ENCODE results near the gene GAB2.

GAB2 gene

DNA sequence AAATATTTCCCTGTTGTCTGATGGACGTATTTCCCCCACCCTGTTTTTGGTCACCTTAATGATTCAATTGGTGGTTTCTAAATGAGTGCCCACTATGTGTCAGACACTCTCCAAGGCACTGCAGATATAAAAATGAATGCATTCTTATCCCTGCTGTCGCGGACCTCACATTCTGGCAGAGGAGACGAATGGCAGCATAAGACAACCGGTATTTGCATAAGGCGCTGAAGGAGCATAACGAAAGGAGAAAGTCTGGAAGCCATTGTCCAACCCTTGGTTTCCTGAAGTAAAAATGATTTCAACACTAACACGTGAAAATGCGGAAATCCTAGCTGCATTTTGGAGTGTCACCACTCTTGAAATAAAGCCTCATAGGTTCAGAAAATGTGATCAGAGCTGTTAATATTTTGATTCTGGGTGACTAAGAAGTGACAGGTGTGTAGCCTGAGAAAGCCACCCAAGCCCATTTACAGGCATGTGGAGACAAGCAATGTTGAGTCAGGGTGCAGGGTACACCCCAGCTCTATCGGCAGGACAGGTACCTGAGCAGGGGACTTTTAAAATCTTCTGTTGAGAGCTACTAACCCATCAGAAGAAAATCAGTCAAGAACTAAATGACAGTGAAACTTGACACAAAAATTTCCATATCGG lies 10.1 kb upstream of the GAB2 start:
- no peak for DNase-seq (ENCODE audit: low read depth)

- no peak for DNase-seq (ENCODE audit: low read depth)
Measured at GRCh38 chr11:78426845-78427244, 9.2 kb upstream of the GAB2 start.

- DNase-seq (ENCODE audit: low read depth), result no peak
Measured at GRCh38 chr11:78425399-78426070, 7.9 kb upstream of the GAB2 start.

- no peak for DNase-seq (ENCODE audit: low read depth)
Measured at GRCh38 chr11:78424334-78425270, 7.0 kb upstream of the GAB2 start.

DNA sequence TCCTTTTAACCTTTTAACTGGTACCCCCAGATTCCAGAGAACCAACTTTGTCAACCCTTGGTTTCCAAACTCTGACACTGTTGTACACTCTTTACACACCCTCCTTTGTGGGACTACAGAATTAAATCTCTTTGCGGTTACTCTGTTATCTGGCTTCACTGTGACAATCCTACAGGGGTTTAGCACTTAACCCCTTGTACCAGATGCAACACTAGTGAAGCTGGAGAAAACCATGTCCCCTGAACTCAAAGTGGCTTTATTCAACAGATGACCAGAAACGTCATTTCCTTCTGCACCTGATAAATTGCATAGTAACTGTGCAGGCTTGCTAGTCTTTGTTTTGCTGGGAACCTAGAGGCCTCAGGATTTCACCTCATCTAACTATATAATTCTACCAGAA lies 5.6 kb upstream of the GAB2 start:
- DNase-seq (ENCODE audit: low read depth), result no peak

- DNase-seq (ENCODE audit: low read depth), result no peak
Measured at GRCh38 chr11:78420796-78421209, 3.2 kb upstream of the GAB2 start.

GRCh38 chr11:78420255-78420764 lies 2.7 kb upstream of the GAB2 start:
- DNase-seq (ENCODE audit: low read depth), result no peak

DNA sequence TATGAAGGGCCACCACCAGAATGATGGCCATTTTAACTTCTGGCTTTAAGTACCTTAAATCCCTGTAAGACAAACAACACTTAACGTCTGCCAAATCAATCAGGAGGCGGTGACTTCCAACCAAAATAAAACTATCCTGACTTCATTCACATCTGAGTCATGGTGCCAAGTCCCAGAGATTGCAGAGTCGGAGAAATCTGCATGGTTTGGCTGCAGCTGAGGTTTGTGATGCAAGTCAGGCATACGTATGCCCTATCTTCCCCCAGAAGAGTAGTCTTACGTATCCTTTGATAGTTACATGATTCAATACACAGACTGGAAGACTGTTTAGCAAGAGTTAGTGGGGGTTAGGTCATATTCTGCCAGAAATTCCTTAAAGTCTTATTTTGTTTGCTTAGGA lies 1.7 kb upstream of the GAB2 start:
- no peak for DNase-seq (ENCODE audit: low read depth)

- DNase-seq (ENCODE audit: low read depth), result no peak
Measured at GRCh38 chr11:78418584-78419211, 1.1 kb upstream of the GAB2 start.

DNA sequence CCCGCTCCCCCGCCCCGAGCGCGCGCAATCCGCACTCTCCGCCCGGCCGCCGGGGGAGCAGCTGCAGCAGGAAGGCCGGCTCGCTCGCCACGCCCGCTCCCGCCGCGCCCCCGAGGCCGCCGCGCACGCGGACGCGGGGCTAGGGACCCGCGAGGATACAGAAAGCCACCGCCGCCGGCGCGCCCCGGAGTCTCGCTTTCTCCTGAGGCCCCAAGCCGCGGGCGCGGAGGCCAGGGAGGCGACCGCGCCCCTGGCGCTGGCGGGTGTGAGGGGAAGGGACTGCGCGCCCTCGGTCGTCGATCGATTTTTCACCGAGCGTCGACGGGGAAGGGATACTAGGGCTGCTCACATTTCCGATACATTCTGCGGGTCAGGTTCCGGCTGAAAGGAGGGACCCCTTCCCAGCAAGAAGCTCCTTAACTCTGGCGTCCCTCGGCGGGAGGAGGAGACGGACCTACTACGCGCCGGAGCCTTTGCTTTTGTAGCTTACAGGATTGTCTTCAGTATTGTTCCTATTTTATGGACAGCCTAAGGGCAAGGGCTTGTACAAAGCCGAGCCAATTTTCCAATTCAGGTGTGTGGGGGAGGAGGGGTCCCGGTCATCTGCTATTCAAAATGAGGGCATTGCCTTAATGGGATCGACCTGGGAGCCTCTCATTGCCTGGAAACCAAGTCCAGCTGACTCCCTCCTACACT lies 416 bp upstream of the GAB2 start:
- DNase-seq (ENCODE audit: low read depth), result peak; percentile 58

GRCh38 chr11:78416285-78417174 lies 1.1 kb downstream of the GAB2 start:
- DNase-seq (ENCODE audit: low read depth), result peak; percentile 69

GRCh38 chr11:78415338-78415737 lies 2.3 kb downstream of the GAB2 start:
- DNase-seq (ENCODE audit: low read depth), result no peak

DNA sequence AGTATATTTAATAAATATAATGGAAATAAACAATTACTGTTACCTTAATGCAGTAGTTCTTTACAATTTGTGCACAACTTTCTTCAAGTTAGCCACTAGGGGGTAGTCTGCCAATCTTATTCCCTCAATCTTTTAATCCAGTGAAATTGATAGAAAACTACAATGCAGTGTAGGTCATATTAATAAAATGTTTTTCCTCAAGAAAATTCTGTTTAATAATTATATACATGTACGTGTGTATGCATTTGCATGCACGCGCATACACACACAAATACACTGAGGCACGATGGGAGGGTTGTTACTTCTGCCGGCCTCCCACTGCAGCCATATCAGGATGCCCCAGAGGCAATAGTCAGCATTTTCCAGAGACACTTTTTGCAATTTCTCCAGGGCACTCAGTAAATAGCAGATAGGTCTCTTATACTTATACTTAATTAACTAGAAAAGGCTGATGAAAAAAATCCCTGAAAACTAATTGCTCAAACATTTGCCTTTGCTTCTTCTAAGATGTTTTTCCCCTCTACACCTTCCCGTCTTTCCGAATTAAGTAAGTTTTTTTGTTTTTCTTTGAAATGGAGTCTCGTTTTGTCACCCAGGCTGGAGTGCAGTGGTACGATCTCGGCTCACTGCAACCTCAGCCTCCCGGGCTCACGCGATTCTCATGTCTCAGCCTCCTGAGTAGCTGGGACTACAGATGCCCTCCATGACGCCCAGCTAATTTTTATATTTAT lies 3.1 kb downstream of the GAB2 start:
- DNase-seq (ENCODE audit: low read depth), result no peak

- DNase-seq (ENCODE audit: low read depth), result no peak
Measured at GRCh38 chr11:78408619-78409018, 9.0 kb downstream of the GAB2 start.

GRCh38 chr11:78406568-78407196 lies 10.9 kb downstream of the GAB2 start:
- no peak for DNase-seq (ENCODE audit: low read depth)

GRCh38 chr11:78405805-78406204 lies 11.8 kb downstream of the GAB2 start:
- no peak for DNase-seq (ENCODE audit: low read depth)

DNA sequence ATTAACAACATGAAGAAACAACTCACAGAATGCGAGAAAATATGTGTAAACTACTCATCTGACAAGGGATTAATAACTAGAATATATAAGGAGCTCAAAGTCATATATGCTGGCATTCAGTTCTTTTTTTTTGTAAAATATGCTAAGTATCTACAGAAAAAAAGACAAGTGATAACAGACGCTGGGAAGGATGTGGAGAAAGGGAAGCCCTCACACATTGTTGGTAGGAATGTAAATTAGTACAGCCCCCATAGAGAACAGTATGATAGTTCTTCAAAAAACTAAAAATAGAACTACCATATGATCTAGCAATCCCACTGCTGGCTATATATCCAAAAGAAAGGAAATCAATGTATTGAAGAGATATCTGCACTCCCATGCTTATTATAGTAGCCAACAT lies 13.8 kb downstream of the GAB2 start:
- DNase-seq (ENCODE audit: low read depth), result no peak

- no peak for DNase-seq (ENCODE audit: low read depth)
Measured at GRCh38 chr11:78402847-78403246, 14.8 kb downstream of the GAB2 start.

- DNase-seq (ENCODE audit: low read depth), result no peak
Measured at GRCh38 chr11:78400702-78401101, 16.9 kb downstream of the GAB2 start.
